Measurements from ENCODE around the gene CERS5.

CERS5 gene

GRCh38 chr12:50167049-50167828 lies at the start of gene CERS5:
Gene CERS5, minus strand, starts transcription at chr12:50167369. Its CDS starts 72 bp downstream, at chr12:50167297.
- DNase-seq (ENCODE audit: low spot score) = peak; percentile 98

GRCh38 chr12:50215033-50215432 lies 47.9 kb upstream of the CERS5 start:
- no peak for DNase-seq (ENCODE audit: low spot score)

GRCh38 chr12:50214018-50214417 lies 46.8 kb upstream of the CERS5 start:
- no peak for DNase-seq (ENCODE audit: low spot score)

GRCh38 chr12:50213439-50213838 lies 46.3 kb upstream of the CERS5 start:
- no peak for DNase-seq (ENCODE audit: low spot score)

- no peak for DNase-seq (ENCODE audit: low spot score)
Observed at GRCh38 chr12:50212071-50212467, 44.9 kb upstream of the CERS5 start.

GRCh38 chr12:50211392-50212070 lies 44.4 kb upstream of the CERS5 start:
- DNase-seq (ENCODE audit: low spot score) = peak; percentile 12

- DNase-seq (ENCODE audit: low spot score) = no peak
Observed at GRCh38 chr12:50207424-50207823, 40.3 kb upstream of the CERS5 start.

GRCh38 chr12:50205648-50206047 lies 38.5 kb upstream of the CERS5 start:
- no peak for DNase-seq (ENCODE audit: low spot score)

GRCh38 chr12:50203691-50204090 lies 36.5 kb upstream of the CERS5 start:
- DNase-seq (ENCODE audit: low spot score) = no peak

- DNase-seq (ENCODE audit: low spot score) = no peak
Observed at GRCh38 chr12:50201987-50202521, 34.9 kb upstream of the CERS5 start.

- DNase-seq (ENCODE audit: low spot score) = no peak
Observed at GRCh38 chr12:50200552-50201273, 33.5 kb upstream of the CERS5 start.

GRCh38 chr12:50198829-50199228 lies 31.7 kb upstream of the CERS5 start:
- DNase-seq (ENCODE audit: low spot score) = no peak

- DNase-seq (ENCODE audit: low spot score) = no peak
Observed at GRCh38 chr12:50197297-50197727, 30.1 kb upstream of the CERS5 start.

- DNase-seq (ENCODE audit: low spot score) = no peak
Observed at GRCh38 chr12:50196537-50196936, 29.4 kb upstream of the CERS5 start.

GRCh38 chr12:50195832-50196231 lies 28.7 kb upstream of the CERS5 start:
- no peak for DNase-seq (ENCODE audit: low spot score)

GRCh38 chr12:50192908-50193307 lies 25.7 kb upstream of the CERS5 start:
- no peak for DNase-seq (ENCODE audit: low spot score)

- no peak for DNase-seq (ENCODE audit: low spot score)
Observed at GRCh38 chr12:50192236-50192635, 25.1 kb upstream of the CERS5 start.

- DNase-seq (ENCODE audit: low spot score) = no peak
Observed at GRCh38 chr12:50190859-50191258, 23.7 kb upstream of the CERS5 start.

- peak; percentile 29 for DNase-seq (ENCODE audit: low spot score)
Observed at GRCh38 chr12:50188875-50189575, 21.9 kb upstream of the CERS5 start.

- DNase-seq (ENCODE audit: low spot score) = no peak
Observed at GRCh38 chr12:50188241-50188781, 21.1 kb upstream of the CERS5 start.

GRCh38 chr12:50187084-50187900 lies 20.1 kb upstream of the CERS5 start:
- DNase-seq (ENCODE audit: low spot score) = no peak

All from CD4-positive, alpha-beta T cell treated with Interleukin-6 at 100 ng/mL for 8 hours (primary cell).